ENCODE results near the gene TMEM165.
"Not testable (repeated sequence)": the region's sequence is repeated elsewhere in the genome, so short reads cannot be mapped to it uniquely, and the experiment has no call there.

Gene TMEM165

GRCh38 chr4:55395529-55396307, at the start of gene TMEM165:
Gene TMEM165 (plus strand): TSS chr4:55395957. CDS start chr4:55396190, 233 bp downstream.
- DNase-seq: peak; percentile 94

DNA sequence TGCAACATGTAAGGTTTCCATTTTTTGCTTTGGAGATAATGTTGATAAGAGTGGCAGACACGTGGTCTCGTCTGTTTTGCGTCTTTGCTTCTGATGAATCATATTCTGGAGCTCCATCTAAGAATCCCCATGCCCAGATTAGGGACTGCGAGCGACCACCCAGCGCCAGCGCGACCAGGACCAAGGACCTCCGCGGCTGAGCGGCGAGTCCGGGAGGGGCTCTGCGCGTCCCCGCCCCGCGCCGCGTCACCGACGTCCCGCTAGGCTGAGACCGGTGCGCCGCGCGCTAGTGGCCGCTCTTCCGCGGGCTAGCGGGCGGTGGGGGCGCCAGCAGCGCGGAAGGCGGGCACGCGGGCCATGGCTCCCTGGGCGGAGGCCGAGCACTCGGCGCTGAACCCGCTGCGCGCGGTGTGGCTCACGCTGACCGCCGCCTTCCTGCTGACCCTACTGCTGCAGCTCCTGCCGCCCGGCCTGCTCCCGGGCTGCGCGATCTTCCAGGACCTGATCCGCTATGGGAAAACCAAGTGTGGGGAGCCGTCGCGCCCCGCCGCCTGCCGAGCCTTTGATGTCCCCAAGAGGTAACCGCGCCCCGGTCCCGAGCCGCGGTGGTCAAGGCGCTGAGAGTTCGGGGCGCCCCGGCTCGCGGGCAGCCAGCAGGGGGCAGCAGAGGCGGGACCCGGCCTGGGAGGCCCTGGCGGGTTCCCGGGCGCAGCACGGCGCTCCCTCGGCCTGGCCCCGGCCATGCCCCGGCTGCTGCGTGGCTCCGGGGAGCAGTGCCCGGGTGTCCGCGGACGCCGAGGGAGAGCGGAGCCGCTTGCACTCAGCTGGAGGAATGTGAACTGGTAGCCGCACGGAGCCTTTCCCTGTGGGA, 49.5 kb upstream of the TMEM165 start, which contains the start of gene SRD5A3:
Gene SRD5A3 (plus strand): TSS at position 263 of the 871 bp plus-strand sequence. CDS start 95 bp downstream, at position 358.
- peak; percentile 88 for DNase-seq

- DNase-seq: no peak
Observed at GRCh38 chr4:55346851-55347255, 48.9 kb upstream of the TMEM165 start.

GRCh38 chr4:55347610-55348228, 48.0 kb upstream of the TMEM165 start:
- no peak for DNase-seq

- DNase-seq: no peak
Observed at GRCh38 chr4:55348466-55348865, 47.3 kb upstream of the TMEM165 start.

GRCh38 chr4:55350870-55351269, 44.9 kb upstream of the TMEM165 start:
- DNase-seq: not testable (repeated sequence)

DNA sequence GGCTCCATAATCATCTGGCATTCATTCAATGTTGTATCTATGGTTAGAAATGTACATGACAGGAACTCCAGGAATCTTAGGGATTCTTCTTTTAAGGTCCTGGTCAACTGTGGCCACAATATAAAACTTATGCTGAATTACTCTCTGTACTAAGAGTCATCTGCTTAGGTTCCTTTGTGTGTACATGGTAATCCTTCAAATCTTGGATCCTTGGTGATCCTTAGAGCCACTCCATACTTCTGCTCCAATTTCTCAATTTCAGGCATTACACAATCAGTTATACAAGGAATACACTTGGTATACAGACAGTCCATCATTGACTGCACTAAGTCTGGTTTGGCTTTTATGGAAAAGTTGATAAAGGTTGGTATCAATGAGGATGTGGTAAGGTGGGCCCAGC, 43.9 kb upstream of the TMEM165 start:
- no peak for DNase-seq

GRCh38 chr4:55352726-55353125, 43.0 kb upstream of the TMEM165 start:
- DNase-seq: no peak

DNA sequence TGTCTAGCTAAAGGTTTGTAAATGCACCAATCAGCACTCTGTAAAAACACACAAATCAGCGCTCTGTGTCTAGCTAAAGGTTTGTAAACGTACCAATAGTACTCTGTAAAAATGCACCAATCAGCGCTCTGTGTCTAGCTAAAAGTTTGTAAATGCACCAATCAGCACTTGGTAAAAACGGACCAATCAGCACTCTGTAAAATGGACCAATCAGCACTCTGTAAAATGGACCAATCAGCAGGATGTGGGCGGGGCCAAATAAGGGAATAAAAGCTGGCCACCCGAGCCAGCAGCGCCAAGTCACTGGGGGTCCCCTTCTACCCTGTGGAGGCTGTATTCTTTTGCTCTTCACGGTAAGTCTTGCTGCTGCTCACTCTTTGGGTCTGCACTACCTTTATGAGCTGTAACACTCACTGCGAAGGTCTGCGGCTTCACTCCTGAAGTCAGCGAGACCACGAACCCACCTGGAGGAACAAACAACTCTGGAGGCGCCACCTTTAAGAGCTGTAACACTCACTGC, 42.5 kb upstream of the TMEM165 start:
- not testable (repeated sequence) for DNase-seq

- DNase-seq: no peak
Observed at GRCh38 chr4:55354648-55355047, 41.1 kb upstream of the TMEM165 start.

GRCh38 chr4:55355555-55355954, 40.2 kb upstream of the TMEM165 start:
- no peak for DNase-seq

GRCh38 chr4:55356991-55357461, 38.7 kb upstream of the TMEM165 start:
- DNase-seq: no peak

DNA sequence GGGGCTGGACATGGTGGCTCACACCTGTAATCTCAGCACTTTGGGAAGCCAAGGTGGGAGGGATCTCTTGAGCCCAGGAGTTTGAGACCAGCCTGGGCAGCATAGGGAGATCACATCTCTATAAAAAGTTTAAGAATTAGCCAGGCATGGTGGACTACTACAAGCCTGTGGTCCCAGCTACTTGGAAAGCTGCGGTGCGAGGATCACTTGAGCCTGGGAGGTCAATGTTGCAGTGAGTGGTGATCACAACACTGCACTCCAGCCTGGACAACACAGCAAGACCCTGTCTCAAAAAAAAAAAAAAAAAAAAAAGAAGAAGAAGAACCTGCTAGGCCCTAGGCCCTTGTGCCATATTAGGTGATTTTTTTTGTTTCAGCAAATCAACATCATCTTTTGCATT, 37.5 kb upstream of the TMEM165 start:
- DNase-seq: no peak

DNA sequence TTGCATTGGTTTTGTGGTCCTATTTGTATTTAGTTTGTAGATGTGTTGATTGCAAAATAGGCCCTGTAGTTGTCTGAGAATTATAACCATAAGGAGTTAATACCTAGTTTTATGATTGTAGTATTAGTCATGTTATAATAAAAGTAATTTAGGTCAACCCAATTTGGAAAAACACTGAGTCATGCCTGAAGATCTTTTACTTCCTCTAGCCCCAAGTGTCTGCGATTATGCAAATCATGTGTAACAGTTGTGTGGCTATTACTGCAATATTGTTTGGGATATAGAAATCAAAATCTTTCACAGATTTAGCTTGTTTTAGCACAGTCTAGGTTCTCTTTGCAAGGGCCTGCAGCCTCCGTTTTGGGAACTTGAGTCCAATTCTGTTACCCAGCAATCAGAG, 37.1 kb upstream of the TMEM165 start:
- DNase-seq: no peak

- DNase-seq: no peak
Observed at GRCh38 chr4:55359397-55359916, 36.3 kb upstream of the TMEM165 start.

DNA sequence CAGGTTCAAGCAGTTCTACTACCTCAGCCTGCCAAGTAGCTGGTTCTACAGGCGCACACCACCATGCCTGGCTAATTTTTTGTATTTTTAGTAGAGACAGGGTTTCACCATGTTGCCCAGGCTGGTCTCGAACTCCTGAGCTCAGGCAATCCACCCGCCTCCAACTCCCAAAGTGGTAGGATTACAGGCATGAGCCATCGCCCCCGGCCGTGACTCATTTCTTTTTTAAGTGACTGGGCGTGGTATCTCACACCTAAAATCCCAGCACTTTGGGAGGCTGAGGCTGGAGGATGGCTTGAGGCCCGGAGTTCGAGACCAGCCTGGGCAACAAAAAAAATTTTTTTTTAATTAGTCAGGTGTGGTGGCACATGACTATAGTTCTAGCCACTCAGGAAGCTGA, 32.8 kb upstream of the TMEM165 start:
- not testable (repeated sequence) for DNase-seq

DNA sequence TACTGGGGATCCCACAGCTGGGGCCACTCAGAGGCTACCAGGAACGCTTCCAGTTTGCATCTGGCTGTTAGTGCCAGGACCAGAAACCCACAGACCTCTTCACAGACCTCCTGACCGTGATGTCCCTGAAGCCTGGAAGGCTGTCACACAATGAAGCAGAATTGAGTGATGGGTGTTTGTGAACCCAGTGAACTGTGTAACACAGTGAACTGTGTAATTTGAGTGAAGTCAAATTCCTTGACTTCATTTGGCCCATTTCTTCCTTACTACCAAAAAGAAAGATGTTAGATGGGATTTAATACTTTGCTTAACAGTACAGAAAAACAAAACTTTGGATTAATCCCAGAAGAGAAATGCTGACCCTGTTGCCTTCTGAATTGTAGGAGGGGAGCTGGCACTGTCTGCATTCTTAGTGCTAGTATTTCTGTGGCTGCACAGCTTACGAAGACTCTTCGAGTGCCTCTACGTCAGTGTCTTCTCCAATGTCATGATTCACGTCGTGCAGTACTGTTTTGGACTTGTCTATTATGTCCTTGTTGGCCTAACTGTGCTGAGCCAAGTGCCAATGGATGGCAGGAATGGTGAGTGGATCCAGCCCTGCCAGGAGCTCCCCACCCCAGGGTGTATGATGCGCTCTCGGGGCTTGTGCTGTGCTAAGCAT, 31.9 kb upstream of the TMEM165 start:
- no peak for DNase-seq

DNA sequence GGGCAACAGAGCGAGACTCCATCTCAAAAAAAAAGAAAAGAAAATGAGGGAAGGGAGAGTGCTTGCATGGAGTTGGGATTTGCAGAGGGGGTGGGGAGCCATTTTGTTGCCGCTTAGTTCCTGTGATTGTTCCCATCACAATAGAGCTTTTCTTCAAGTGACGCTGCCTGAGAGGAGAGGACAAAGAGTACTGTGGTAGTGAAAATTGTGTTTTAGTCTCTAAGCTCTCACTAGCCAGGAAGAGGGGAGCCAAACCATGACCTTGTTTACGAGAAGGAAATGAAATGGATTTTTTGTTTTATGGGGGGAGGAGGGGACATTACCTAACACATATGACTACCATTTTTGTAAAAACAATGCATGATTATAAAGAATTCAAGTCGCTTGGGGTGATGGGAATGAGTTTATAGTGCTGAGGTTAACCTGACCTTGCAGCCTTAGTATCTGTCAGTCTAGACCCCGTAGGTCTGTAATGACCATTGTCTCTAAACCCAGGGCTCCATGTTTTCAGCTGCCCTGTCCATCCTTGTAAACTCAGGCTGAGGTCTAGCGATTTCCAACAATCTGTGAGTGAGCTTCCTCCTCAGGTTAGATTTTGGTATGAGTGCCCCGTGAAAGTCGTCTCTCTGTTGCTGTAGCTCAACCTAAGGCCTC, 30.9 kb upstream of the TMEM165 start:
- DNase-seq: no peak

DNA sequence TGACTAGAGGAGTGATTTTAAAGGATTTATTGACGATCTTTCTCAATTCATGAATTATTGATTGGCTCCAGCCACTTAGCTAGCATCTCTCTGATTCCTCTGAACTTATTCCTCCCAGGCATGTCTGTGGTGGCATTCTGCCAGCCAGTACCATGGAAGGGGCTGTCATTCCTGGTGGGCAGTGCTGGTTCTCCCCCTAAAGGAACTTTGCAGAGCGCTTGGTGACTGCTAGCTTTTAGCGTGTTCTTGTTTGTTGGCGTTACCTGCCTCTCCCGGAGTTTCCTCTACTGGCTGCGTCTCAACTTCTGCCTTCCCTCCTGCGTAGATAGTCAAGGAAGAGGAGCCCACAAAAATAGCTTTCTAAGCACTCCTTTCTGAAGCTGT, 30.4 kb upstream of the TMEM165 start:
- no peak for DNase-seq

DNA sequence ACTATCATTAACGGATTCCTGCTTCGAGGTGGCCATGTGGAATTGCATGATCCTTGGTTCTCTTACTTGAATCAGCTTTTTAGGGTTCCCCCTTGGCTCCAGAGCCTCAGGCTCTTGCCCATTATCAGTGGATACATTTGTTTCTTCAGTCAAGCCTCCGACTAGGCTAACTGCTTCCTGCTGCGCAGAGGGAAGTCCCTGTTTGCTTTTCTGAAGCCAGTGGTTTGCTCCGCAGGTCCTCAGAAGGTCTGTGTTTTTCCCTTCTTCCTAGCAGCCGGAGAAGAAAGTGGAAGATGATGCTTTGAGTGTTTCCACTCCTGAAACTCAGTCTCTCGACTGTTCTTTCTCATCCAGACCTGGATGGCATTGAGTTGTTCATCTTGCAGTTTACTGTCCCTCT, 29.1 kb upstream of the TMEM165 start:
- no peak for DNase-seq

DNA sequence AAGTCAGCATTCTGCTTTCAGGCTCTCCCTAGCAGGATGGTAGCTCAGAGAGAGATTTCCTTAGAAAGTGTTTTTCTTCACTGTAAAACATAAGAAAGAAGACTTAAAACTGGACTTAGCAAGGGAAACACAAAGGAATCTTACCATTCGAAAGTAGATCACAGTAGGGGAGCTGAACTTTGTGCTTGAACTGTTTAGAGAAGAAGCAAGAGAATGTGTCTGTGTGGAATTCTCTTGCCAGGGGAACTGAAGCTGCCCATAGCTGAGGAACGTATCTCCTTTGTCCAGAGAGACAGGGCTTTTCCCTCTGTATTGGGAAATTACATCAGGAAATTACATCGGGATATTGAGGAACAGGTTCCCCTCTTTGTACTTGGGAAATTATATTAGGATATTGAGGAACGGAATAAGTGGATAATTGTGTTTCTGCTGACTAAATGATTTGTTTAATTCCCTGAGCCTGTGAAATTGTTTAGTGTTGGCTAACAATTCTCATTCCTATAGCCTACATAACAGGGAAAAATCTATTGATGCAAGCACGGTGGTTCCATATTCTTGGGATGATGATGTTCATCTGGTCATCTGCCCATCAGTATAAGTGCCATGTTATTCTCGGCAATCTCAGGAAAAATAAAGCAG, 28.6 kb upstream of the TMEM165 start:
- no peak for DNase-seq
